Left lung (tissue), 10 donors: ENCODE measurements around the gene TBP. TPM values are rescaled to one million over a fixed set of nuclear protein-coding genes. Genes with fewer than 3 reads are reported as not detected.

ENCODE experiments used
- ATAC-seq: fragments of 200-7000 bp; cut with Tn5 transposase; one replicate; pipeline ENCODE4 v1.9.1; 2020; ENCODE audit warnings: moderate library complexity
- DNase-seq, 4 donors: peaks; one replicate each; pipeline ENCODE4 v3.0.0-alpha.2; 2013 to 2020
- H3K27ac ChIP-seq, 2 donors: fragments of 200-600 bp; sonication (generic) in 1 of 2; one replicate each; pipeline versions ENCODE4 v1.5.0 to v1.8.0; 2020 to 2021
- H3K27me3 ChIP-seq, 2 donors: fragments of 200-600 bp; sonication (generic) in 1 of 2; one replicate each; pipeline versions ENCODE4 v1.5.0 to v1.8.0; 2020 to 2021
- H3K36me3 ChIP-seq, 2 donors: fragments of 200-600 bp; sonication (generic) in 1 of 2; one replicate each; pipeline versions ENCODE4 v1.5.0 to v1.8.0; 2020 to 2021
- H3K4me1 ChIP-seq, 2 donors: fragments of 200-600 bp; one replicate each; pipeline ENCODE4 v1.8.0; 2021
- H3K4me3 ChIP-seq, 2 donors: fragments of 200-600 bp; sonication (generic) in 1 of 2; one replicate each; pipeline versions ENCODE4 v1.5.0 to v1.8.0; 2020 to 2021; ENCODE audit warnings: mild to moderate bottlenecking in 1 of 2
- H3K9me3 ChIP-seq, 2 donors: fragments of 200-600 bp; sonication (generic) in 1 of 2; one replicate each; pipeline versions ENCODE4 v1.5.0 to v1.8.0; 2020 to 2021
- intact Hi-C, 2 donors: fragments of 100-400 bp; cut with DNase I; formaldehyde crosslinking; loops; one replicate each; pipeline versions ENCODE4 v1.11.2 to v1.14.2; 2022
- polyA plus RNA-seq, 6 donors: library from polyadenylated mRNA; unstranded; fragments of 120-200 nt; gene quantifications; one replicate each; pipeline ENCODE4 v1.2.1, GENCODE V29; 2013; ENCODE audit not compliant: insufficient read length in 6 of 6
- total RNA-seq, 2 donors: library from RNA; stranded (reverse); fragmentation: NEBNext Ultra II Directional; extraction: Animal tissue kit (Norgen Biotek cat#: 25700); gene quantifications; one replicate each; pipeline ENCODE4 v1.2.1, GENCODE V29; 2021
- TF ChIP-seq, protein P1 (sequence below), 2 donors: fragments of 200-600 bp; sonication (generic) in 1 of 2; IDR thresholded peaks; one replicate each; pipeline versions ENCODE4 v1.5.0 to v1.8.0; 2021; ENCODE audit warnings: antibody characterized with exemption in 2 of 2
- donor health status: DM: no; HTN: yes; CAD: no.
- donor health status: DM: no; HTN: no; CAD: no.

The TBP gene
- total and polyA plus RNA-seq, 8 donors: 9.0 to 27.2 (median 23.5) TPM

DNA sequence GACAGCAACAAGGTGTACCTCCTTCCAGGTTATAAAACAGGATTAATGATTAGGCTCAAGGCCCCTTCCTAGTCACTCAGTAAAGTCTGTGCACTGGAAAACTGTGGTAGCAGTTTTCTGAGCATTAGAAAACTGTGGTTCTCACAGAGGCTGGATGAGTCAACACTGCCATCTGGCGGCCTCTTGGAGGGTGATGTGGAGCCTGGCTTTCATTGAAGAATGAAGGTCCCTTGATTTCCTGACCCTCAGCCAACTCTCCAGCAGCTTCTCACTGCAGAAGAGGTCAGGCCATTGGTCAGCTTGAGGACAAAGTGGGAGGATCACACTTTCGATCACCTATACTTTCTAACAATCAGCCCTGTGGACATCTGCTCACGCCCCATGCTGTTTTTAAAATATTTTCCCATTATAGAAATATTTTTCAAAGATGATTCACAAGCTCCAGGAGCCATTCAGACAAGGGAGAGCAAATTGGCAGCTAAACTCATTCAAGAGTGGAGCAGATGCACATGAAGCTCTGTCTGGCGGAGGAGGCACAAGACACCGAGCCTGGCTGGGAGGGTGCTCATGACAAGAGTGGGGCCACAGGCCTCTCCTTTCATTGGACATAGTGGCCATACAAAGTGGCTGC, 24.2 kb upstream of the TBP start:
- H3K27me3 ChIP-seq: no peaks in the 10 kb centered on the region
- TF ChIP-seq, protein P1, sequence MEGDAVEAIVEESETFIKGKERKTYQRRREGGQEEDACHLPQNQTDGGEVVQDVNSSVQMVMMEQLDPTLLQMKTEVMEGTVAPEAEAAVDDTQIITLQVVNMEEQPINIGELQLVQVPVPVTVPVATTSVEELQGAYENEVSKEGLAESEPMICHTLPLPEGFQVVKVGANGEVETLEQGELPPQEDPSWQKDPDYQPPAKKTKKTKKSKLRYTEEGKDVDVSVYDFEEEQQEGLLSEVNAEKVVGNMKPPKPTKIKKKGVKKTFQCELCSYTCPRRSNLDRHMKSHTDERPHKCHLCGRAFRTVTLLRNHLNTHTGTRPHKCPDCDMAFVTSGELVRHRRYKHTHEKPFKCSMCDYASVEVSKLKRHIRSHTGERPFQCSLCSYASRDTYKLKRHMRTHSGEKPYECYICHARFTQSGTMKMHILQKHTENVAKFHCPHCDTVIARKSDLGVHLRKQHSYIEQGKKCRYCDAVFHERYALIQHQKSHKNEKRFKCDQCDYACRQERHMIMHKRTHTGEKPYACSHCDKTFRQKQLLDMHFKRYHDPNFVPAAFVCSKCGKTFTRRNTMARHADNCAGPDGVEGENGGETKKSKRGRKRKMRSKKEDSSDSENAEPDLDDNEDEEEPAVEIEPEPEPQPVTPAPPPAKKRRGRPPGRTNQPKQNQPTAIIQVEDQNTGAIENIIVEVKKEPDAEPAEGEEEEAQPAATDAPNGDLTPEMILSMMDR (IDR thresholded peaks at IDR 0.05): peak; percentile 79 to 83
- H3K27ac ChIP-seq: no peak overlapping the region
- no peaks in the 10 kb centered on the region for H3K4me1 ChIP-seq
- no peak overlapping the region for H3K4me3 ChIP-seq
- no peaks in the 10 kb centered on the region for H3K9me3 ChIP-seq
- DNase-seq (peak; percentile 58 to 83 (median 73)), ATAC-seq (peak; percentile 97)
- H3K36me3 ChIP-seq: peaks cover 0 to 32% of the 10 kb centered on the region in 2 donors
- intact Hi-C loops: loop anchor here in 1 of 2 donors (10.0 kb wide), 1 partner anchor 745 kb away; no protein-coding TSS in a partner anchor

DNA sequence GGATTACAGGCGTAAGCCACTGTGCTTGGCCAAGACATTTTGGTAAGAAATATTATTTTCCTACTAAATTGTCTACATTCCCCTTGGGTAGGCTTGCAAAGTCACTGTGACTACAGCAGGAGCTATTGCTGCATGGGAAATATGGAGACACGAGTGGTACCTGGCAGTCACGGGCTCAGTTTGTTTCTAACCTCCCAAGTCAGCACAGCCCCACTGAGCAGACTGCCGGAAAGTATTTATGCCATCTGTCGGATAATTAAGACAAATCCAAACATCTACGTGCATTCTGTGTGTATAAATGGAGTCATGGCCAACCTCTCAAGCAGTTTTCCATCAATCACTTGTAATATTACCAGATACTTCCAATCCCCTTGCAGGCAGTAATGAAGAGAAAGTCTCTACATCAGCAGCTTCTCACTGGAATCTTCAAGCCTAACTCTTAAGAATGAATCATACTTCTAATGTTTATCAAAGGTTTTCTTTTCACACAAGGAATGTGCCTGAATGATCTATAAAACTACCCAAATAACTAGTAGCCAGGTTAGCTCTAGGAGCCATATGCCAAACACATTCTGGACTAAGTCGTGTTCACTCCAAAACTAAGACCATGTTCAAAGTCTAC, 21.2 kb upstream of the TBP start:
- no peaks in the 10 kb centered on the region for H3K27me3 ChIP-seq
- DNase-seq (no peak), ATAC-seq (no peak)
- no peaks in the 10 kb centered on the region for H3K4me1 ChIP-seq
- H3K27ac ChIP-seq: no peak overlapping the region
- intact Hi-C loops: no loop called here
- H3K4me3 ChIP-seq: no peak overlapping the region
- no peaks in the 10 kb centered on the region for H3K9me3 ChIP-seq
- peaks cover 0 to 62% of the 10 kb centered on the region in 2 donors for H3K36me3 ChIP-seq
- TF ChIP-seq, protein P1 (IDR thresholded peaks at IDR 0.05): no peak

DNA sequence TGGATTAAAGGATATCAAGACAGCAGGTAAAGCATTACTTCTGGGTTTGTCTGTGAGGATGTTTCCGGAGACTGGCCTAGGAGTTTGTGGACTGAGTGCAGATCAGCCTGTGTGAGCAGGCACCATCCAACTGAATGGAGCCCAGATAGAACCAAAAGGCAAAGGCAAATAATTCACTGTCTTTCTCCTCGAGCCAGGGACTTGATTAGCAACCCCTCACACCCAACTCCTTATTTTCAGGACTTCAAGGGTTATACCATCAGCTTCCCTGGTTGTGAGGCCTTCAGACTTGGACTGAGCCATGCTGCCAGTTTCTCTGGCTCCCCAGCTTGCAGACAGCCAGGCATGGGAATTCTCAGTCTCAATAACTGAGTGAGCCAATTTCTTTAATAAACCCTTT, 20.4 kb upstream of the TBP start:
- H3K27me3 ChIP-seq: no peaks in the 10 kb centered on the region
- H3K36me3 ChIP-seq: peaks cover 0 to 70% of the 10 kb centered on the region in 2 donors
- TF ChIP-seq, protein P1 (IDR thresholded peaks at IDR 0.05): no peak

DNA sequence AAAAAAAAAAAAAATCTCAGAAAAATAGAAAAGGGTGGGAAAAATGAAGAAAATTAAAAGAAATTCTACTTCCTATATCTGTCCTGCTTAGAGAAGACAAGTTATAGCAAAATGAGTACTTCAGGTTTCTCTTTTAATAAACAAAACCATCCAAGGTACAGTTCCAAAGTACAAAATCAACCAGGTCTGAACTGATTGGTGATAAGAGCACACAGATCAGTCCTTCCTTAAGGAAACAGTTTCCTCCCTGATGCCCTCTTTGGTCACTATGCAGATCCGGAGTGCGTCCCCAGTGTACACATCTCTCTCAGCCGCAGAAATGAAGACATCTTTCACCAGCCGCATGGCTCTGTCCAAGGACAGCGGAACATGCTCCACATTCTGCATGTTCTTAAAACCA, 19.2 kb upstream of the TBP start:
- no peak overlapping the region for H3K27ac ChIP-seq
- H3K36me3 ChIP-seq: peaks cover 0 to 81% of the 10 kb centered on the region in 2 donors
- no peaks in the 10 kb centered on the region for H3K9me3 ChIP-seq
- H3K4me1 ChIP-seq: no peaks in the 10 kb centered on the region
- intact Hi-C loops: no loop called here
- ATAC-seq: no peak
- no peak overlapping the region for H3K4me3 ChIP-seq
- TF ChIP-seq, protein P1 (IDR thresholded peaks at IDR 0.05): no peak
- no peak for DNase-seq
- H3K27me3 ChIP-seq: no peaks in the 10 kb centered on the region

More for the DNA sequence above, 20.4 kb upstream of the TBP start:
- no peak overlapping the region for H3K4me3 ChIP-seq
- intact Hi-C loops: no loop called here
- no peaks in the 10 kb centered on the region for H3K4me1 ChIP-seq
- H3K27ac ChIP-seq: no peak overlapping the region
- ATAC-seq: no peak
- no peak for DNase-seq
- H3K9me3 ChIP-seq: no peaks in the 10 kb centered on the region

DNA sequence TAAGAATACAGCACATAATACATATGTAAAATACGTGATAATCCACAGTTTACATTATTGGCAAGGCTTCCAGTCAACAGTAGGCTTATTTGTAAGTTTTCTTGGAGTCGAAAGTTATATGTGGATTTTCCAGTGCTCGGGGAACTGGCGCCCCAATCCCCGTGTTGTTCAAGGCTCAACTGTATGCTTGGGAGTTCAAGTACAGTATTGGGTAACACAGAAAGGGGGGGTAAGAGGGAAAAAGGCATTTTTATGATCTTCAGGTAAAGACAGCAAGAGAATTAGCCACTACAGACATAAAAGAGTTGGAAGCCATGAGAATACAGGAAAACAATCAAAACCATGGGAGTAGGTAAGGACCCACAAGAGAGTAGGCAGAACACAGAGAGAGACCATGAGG, 17.5 kb upstream of the TBP start:
- no peak for DNase-seq
- no peaks in the 10 kb centered on the region for H3K9me3 ChIP-seq
- no peak overlapping the region for H3K27ac ChIP-seq
- H3K4me1 ChIP-seq: no peaks in the 10 kb centered on the region
- H3K4me3 ChIP-seq: no peak overlapping the region
- TF ChIP-seq, protein P1 (IDR thresholded peaks at IDR 0.05): no peak
- intact Hi-C loops: no loop called here
- ATAC-seq: no peak
- peaks cover 0 to 98% of the 10 kb centered on the region in 2 donors for H3K36me3 ChIP-seq
- no peaks in the 10 kb centered on the region for H3K27me3 ChIP-seq
